Measurements from ENCODE around the gene LIMCH1.

LIMCH1 gene

DNA sequence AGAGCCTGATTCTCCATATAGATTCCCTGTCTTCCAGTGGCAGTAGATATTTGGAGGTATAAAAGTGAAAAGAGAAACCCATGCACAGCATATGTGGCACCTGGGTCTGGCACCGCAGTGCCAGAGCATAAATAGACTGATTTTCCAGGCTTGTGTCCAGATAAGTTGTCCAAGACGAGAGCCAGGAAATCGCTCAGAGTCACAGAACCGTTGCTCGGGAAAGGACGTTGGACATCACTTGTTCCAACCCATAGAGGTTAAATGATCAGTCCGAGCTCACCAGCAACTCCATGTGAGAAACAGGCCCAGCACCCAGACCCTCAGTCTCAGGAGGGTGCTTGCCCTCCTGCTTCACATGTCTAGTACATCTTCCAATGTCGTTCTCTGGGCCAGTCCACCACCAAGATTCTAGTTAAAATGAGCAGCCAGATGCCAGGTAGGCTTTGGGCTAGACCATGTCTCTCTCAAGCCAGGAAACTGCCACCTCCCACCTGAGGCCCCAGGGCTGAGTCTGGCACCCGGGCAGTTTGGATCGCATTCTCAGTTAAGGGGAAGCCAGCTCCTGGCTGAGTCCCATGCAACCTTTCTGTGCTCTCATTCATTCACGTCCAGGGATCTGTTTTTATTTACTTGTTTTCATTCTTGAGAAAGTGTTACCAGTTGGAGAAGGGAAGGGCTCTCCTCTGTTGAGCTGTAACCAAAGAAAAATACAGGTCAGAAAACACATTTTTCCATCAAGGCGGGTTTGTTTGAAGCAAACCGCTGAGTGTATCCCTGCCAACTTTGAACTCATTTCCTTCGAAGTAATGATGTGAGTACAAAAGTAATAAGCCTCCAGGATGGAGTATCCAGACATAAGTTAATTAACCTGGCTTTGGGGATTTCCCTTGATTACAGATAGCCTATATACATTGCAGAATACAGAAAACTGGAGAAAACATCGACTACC lies 118.9 kb downstream of the LIMCH1 start:
- H3K79me2 ChIP-seq (ENCODE audit: control insufficient read depth, low read length), result no peaks in the 10 kb centered on the region
- no peaks in the 10 kb centered on the region for H4K20me1 ChIP-seq (ENCODE audit: control insufficient read depth, insufficient read depth, low read depth, low read length)
- no peaks in the 10 kb centered on the region for H3K4me1 ChIP-seq (ENCODE audit: control insufficient read depth, low read length)
- no peak overlapping the region for H3K4me3 ChIP-seq (ENCODE audit: low read length)
- H3K9me3 ChIP-seq (ENCODE audit: control insufficient read depth, insufficient read depth, low read length), result no peaks in the 10 kb centered on the region
- TF ChIP-seq, protein P1, sequence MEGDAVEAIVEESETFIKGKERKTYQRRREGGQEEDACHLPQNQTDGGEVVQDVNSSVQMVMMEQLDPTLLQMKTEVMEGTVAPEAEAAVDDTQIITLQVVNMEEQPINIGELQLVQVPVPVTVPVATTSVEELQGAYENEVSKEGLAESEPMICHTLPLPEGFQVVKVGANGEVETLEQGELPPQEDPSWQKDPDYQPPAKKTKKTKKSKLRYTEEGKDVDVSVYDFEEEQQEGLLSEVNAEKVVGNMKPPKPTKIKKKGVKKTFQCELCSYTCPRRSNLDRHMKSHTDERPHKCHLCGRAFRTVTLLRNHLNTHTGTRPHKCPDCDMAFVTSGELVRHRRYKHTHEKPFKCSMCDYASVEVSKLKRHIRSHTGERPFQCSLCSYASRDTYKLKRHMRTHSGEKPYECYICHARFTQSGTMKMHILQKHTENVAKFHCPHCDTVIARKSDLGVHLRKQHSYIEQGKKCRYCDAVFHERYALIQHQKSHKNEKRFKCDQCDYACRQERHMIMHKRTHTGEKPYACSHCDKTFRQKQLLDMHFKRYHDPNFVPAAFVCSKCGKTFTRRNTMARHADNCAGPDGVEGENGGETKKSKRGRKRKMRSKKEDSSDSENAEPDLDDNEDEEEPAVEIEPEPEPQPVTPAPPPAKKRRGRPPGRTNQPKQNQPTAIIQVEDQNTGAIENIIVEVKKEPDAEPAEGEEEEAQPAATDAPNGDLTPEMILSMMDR (IDR thresholded peaks at IDR 0.05; ENCODE audit: low read depth, low read length, poor library complexity, severe bottlenecking), result no peak
- TF ChIP-seq EZH2phosphoT487 (IDR thresholded peaks at IDR 0.05; ENCODE audit: borderline replicate concordance, low read length), result no peak
- no peak overlapping the region for H3K27ac ChIP-seq (ENCODE audit: low read depth, low read length)
- no peak overlapping the region for H3K4me2 ChIP-seq (ENCODE audit: low read length)
- H3K9me2 ChIP-seq (replicated peaks; ENCODE audit: control insufficient read depth, low read length), result no peaks in the 10 kb centered on the region
- no peaks in the 10 kb centered on the region for H3K36me3 ChIP-seq (ENCODE audit: control insufficient read depth, low read length)
- H3F3A ChIP-seq (ENCODE audit: control insufficient read depth, insufficient read depth), result no peaks in the 10 kb centered on the region
- H3K27me3 ChIP-seq (ENCODE audit: control insufficient read depth, low read length), result peaks cover 12% of the 10 kb centered on the region

DNA sequence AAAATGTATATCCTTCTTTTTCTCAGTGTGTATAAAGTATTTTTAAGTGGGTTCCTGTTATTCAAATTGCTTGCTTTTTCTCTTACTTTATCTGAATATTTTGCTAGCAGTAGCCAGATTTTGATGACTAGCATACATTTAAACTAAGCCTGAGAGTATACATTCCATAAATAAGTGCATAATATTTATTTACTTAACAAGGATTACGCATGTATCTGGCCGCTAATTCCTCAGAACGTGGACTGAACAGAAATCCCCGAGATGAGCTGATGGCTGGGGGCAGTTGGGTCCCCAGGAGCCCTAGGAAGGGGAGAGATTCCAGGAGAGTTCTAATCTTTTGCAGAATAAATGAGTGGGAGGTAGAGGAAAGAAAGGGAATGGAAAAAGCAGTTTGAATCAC lies 119.6 kb downstream of the LIMCH1 start:
- H3K27me3 ChIP-seq (ENCODE audit: control insufficient read depth, low read length), result peaks cover 12% of the 10 kb centered on the region
- H3K4me1 ChIP-seq (ENCODE audit: control insufficient read depth, low read length), result no peaks in the 10 kb centered on the region
- no peak overlapping the region for H3K4me2 ChIP-seq (ENCODE audit: low read length)
- no peaks in the 10 kb centered on the region for H3K9me3 ChIP-seq (ENCODE audit: control insufficient read depth, insufficient read depth, low read length)
- no peaks in the 10 kb centered on the region for H3F3A ChIP-seq (ENCODE audit: control insufficient read depth, insufficient read depth)
- no peaks in the 10 kb centered on the region for H3K79me2 ChIP-seq (ENCODE audit: control insufficient read depth, low read length)
- H3K36me3 ChIP-seq (ENCODE audit: control insufficient read depth, low read length), result no peaks in the 10 kb centered on the region
- no peaks in the 10 kb centered on the region for H3K9me2 ChIP-seq (replicated peaks; ENCODE audit: control insufficient read depth, low read length)
- TF ChIP-seq, protein P1 (IDR thresholded peaks at IDR 0.05; ENCODE audit: low read depth, low read length, poor library complexity, severe bottlenecking), result no peak
- no peak for TF ChIP-seq EZH2phosphoT487 (IDR thresholded peaks at IDR 0.05; ENCODE audit: borderline replicate concordance, low read length)
- no peaks in the 10 kb centered on the region for H4K20me1 ChIP-seq (ENCODE audit: control insufficient read depth, insufficient read depth, low read depth, low read length)
- no peak overlapping the region for H3K4me3 ChIP-seq (ENCODE audit: low read length)
- H3K27ac ChIP-seq (ENCODE audit: low read depth, low read length), result no peak overlapping the region

DNA sequence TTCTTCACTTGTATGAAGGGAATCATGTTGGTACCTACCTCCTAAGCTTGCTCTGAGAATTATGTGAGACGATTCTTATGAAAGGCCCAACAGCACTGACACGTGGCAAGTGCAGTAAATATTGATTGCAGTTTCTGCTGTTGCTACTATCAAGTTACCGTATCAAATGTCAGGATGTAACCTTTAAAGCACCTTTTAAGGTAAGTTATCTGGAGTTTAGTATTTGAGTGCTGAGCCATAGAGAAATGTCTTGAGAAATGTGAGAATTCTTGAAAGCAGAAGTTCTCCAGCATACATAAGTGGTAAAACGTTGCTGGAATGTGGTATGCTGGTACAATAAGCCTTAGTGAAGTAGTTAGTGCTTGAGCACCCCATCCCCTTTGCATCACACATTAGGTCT lies 120.2 kb downstream of the LIMCH1 start:
- no peaks in the 10 kb centered on the region for H3K79me2 ChIP-seq (ENCODE audit: control insufficient read depth, low read length)
- no peaks in the 10 kb centered on the region for H3F3A ChIP-seq (ENCODE audit: control insufficient read depth, insufficient read depth)
- H3K4me3 ChIP-seq (ENCODE audit: low read length), result no peak overlapping the region
- H3K27me3 ChIP-seq (ENCODE audit: control insufficient read depth, low read length), result peaks cover 14% of the 10 kb centered on the region
- no peaks in the 10 kb centered on the region for H4K20me1 ChIP-seq (ENCODE audit: control insufficient read depth, insufficient read depth, low read depth, low read length)
- H3K4me2 ChIP-seq (ENCODE audit: low read length), result no peak overlapping the region
- no peak for TF ChIP-seq EZH2phosphoT487 (IDR thresholded peaks at IDR 0.05; ENCODE audit: borderline replicate concordance, low read length)
- TF ChIP-seq, protein P1 (IDR thresholded peaks at IDR 0.05; ENCODE audit: low read depth, low read length, poor library complexity, severe bottlenecking), result no peak
- H3K9me2 ChIP-seq (replicated peaks; ENCODE audit: control insufficient read depth, low read length), result no peaks in the 10 kb centered on the region
- no peaks in the 10 kb centered on the region for H3K36me3 ChIP-seq (ENCODE audit: control insufficient read depth, low read length)
- no peaks in the 10 kb centered on the region for H3K9me3 ChIP-seq (ENCODE audit: control insufficient read depth, insufficient read depth, low read length)
- no peaks in the 10 kb centered on the region for H3K4me1 ChIP-seq (ENCODE audit: control insufficient read depth, low read length)
- no peak overlapping the region for H3K27ac ChIP-seq (ENCODE audit: low read depth, low read length)

Data from DOHH2 (cell line).